ENCODE results near the gene MAN2B2.

- TF ChIP-seq CTCF (conservative IDR thresholded peaks at IDR 0.05; ENCODE audit: low read depth, low read length), result no peak
- no peak for TF ChIP-seq CHD1 (IDR thresholded peaks at IDR 0.05; ENCODE audit: low read depth, low read length)
- no peak for TF ChIP-seq POLR2A (IDR thresholded peaks at IDR 0.05; ENCODE audit: low read depth, low read length)
- TF ChIP-seq RAD21 (IDR thresholded peaks at IDR 0.05; ENCODE audit: low read length), result no peak
- TF ChIP-seq SMC3 (IDR thresholded peaks at IDR 0.05; ENCODE audit: low read depth, low read length), result no peak
- TF ChIP-seq MXI1 (IDR thresholded peaks at IDR 0.05; ENCODE audit: borderline replicate concordance, low read depth, low read length), result no peak
- TF ChIP-seq CEBPB (IDR thresholded peaks at IDR 0.05; ENCODE audit: low read depth, low read length), result no peak
- TF ChIP-seq MAFK (IDR thresholded peaks at IDR 0.05; ENCODE audit: low read depth, low read length), result no peak
- no peak for TF ChIP-seq NFE2L2 (IDR thresholded peaks at IDR 0.05; ENCODE audit: low read depth, low read length)
Observed at GRCh38 chr4:6575503-6576240, 683 bp downstream of the MAN2B2 start.

All from IMR-90 (cell line).